GM21390 (cell line): ENCODE results near the gene ANKRD36C.
"Not testable (repeated sequence)": the region's sequence is repeated elsewhere in the genome, so short reads cannot be mapped to it uniquely, and the experiment has no call there.

ENCODE experiments used
- ATAC-seq: cut with Tn5 transposase; IDR thresholded peaks from one replicate; pipeline ENCODE4 v1.9.1; 2021; ENCODE audit not compliant: unreplicated experiment

The ANKRD36C gene

GRCh38 chr2:95799892-95800291 is 191.7 kb downstream of the ANKRD36C start:
- no peak for ATAC-seq

DNA sequence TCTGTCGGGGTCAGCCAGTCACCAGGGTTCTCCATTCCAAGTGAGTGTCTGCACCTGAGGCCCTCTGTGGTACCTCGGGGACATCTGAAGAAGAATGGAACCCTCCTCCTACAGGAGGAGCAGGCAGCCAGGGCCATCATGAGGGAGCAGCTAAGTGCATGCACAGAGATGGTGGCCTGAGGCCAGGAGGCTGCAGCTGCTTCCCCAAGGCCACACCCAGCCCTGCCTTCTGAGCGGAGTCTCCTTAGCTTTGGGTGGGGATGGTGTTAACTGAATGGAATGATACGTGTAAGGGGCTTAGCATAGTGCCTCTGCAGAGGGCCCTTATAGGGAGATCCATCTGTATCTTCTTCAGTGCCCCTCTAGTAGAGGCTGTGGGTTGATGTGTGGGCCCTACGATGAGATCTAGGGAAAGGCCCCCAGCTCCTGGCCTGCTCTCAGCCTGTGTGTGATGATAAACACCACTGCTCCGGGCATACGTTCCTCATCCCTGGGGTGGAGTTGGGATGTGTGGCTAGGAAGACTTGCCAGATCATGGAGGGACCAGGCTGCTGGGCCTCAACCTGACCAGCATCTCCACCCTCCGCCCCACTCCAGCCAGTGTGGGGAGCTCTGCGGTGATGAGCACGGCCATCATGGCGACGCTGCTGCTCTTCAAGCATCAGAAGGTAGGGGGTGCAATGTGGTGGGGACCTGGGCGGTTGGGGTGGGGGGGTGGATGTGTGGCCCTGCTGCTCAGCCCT is 192.3 kb downstream of the ANKRD36C start:
- ATAC-seq, result not testable (repeated sequence)

GRCh38 chr2:95796249-95797099 is 195.2 kb downstream of the ANKRD36C start:
- not testable (repeated sequence) for ATAC-seq

GRCh38 chr2:95793970-95794369 is 197.7 kb downstream of the ANKRD36C start:
- not testable (repeated sequence) for ATAC-seq

DNA sequence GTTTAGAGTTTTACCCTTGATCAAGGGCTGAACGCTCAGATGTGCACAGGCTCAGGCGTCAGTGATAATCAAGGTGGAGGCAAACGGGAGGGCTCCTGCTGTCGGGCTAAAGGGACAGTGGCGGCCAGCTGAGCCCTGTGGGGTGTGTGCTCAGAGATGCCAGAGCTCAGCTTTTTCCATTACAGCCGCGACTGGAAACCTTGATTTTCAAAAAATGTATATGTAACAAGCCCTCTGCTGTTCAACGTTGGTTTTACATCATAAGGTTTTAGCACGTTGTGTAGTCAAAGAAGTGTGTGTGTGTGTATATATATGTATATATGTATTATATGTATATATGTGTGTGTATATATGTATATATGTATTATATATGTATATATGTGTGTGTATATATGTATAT is 201.4 kb downstream of the ANKRD36C start:
- not testable (repeated sequence) for ATAC-seq

DNA sequence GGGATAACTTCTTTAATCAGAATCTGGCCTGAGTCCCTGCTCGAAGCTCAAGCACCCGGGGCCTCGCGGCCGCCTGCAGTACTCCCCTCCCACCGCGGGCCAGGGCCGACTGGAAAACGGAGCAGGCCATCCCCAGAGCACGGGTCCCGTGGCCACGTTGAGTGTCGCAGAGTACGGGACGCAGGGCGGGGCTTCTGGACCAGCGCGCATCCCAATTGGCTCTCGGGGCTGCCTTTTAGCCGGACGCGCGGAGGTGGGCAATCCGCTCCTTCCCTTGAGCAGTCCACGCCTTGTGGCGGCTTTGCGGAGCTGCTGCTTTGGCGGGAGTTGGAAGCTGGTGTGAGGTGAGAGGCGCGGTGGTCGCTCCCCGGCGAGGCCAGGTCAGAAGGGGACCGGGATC is 202.2 kb downstream of the ANKRD36C start:
- not testable (repeated sequence) for ATAC-seq

- not testable (repeated sequence) for ATAC-seq
Measured at GRCh38 chr2:95788642-95789041, 203.0 kb downstream of the ANKRD36C start.
